Trophoblast cell (in vitro differentiated cells and primary cell): ENCODE results near the gene GEMIN8.

ENCODE experiments used
- DNase-seq, 2 donors: peaks; one replicate each; pipeline ENCODE4 v3.0.0-alpha.2; 2016
- H2AFZ ChIP-seq: 2 replicates; pipeline ENCODE4 v1.6.1; 2013; ENCODE audit warnings: low read length, moderate library complexity, mild to moderate bottlenecking; ENCODE audit not compliant: insufficient read depth, poor library complexity
- H2AK5ac ChIP-seq: 2 replicates; pipeline ENCODE4 v1.6.1; 2013; ENCODE audit warnings: mild to moderate bottlenecking, low read length
- H2BK120ac ChIP-seq: 2 replicates; pipeline ENCODE4 v1.6.1; 2013; ENCODE audit warnings: low read length, mild to moderate bottlenecking, moderate library complexity; ENCODE audit not compliant: insufficient read depth, poor library complexity
- H2BK12ac ChIP-seq: 2 replicates; pipeline ENCODE4 v1.6.1; 2013; ENCODE audit warnings: mild to moderate bottlenecking, low read length, moderate library complexity
- H2BK5ac ChIP-seq: 2 replicates; pipeline ENCODE4 v1.6.1; 2013; ENCODE audit warnings: low read length, low read depth, moderate library complexity, mild to moderate bottlenecking; ENCODE audit not compliant: poor library complexity
- H3K14ac ChIP-seq: 2 replicates; pipeline ENCODE4 v1.6.1; 2013; ENCODE audit warnings: mild to moderate bottlenecking, low read length
- H3K18ac ChIP-seq: 2 replicates; pipeline ENCODE4 v1.6.1; 2013; ENCODE audit warnings: mild to moderate bottlenecking, low read length
- H3K23ac ChIP-seq: 2 replicates; pipeline ENCODE4 v1.6.1; 2013; ENCODE audit warnings: low read length
- H3K27ac ChIP-seq: 2 replicates; pipeline ENCODE4 v1.5.1; 2013; ENCODE audit warnings: low read depth, mild to moderate bottlenecking, inconsistent platforms, low read length, moderate library complexity
- H3K27me3 ChIP-seq: 2 replicates; pipeline ENCODE4 v1.6.1; 2013; ENCODE audit warnings: inconsistent platforms, mild to moderate bottlenecking, low read length, moderate library complexity; ENCODE audit not compliant: insufficient read depth
- H3K36me3 ChIP-seq, 2 experiments: 1 replicate in 1 of 2; 2 replicates in 1 of 2; pipeline ENCODE4 v1.6.1; 2013; ENCODE audit warnings: low read length in 2 of 2, mild to moderate bottlenecking in 2 of 2, moderate library complexity in 1 of 2; ENCODE audit not compliant: insufficient read depth in 2 of 2, control insufficient read depth in 1 of 2
- H3K4ac ChIP-seq: 2 replicates; pipeline ENCODE4 v1.6.1; 2013; ENCODE audit warnings: low read depth, mild to moderate bottlenecking, low read length, moderate library complexity
- H3K4me1 ChIP-seq, 2 experiments: 1 replicate in 1 of 2; 2 replicates in 1 of 2; pipeline ENCODE4 v1.6.1; 2013; ENCODE audit warnings: low read length in 2 of 2, mild to moderate bottlenecking in 2 of 2, moderate library complexity in 1 of 2; ENCODE audit not compliant: insufficient read depth in 2 of 2, control insufficient read depth in 1 of 2
- H3K4me2 ChIP-seq: 2 replicates; pipeline ENCODE4 v1.6.1; 2013; ENCODE audit warnings: inconsistent platforms, mild to moderate bottlenecking, low read length, moderate library complexity
- H3K4me3 ChIP-seq: 2 replicates; pipeline ENCODE4 v1.5.1; 2013; ENCODE audit warnings: mild to moderate bottlenecking, low read depth, low read length, inconsistent platforms
- H3K79me1 ChIP-seq: one replicate; pipeline ENCODE4 v1.6.1; 2013; ENCODE audit warnings: low read length
- H3K79me2 ChIP-seq: 2 replicates; pipeline ENCODE4 v1.6.1; 2013; ENCODE audit warnings: low read length, mild to moderate bottlenecking; ENCODE audit not compliant: control insufficient read depth, insufficient read depth, poor library complexity
- H3K9ac ChIP-seq: 2 replicates; pipeline ENCODE4 v1.6.1; 2013; ENCODE audit warnings: mild to moderate bottlenecking, low read length
- H3K9me3 ChIP-seq: 2 replicates; pipeline ENCODE4 v1.6.1; 2013; ENCODE audit warnings: low read depth, mild to moderate bottlenecking, control low read depth, inconsistent platforms, low read length; ENCODE audit not compliant: insufficient read depth
- H4K12ac ChIP-seq: 2 replicates; pipeline ENCODE4 v1.6.1; 2013; ENCODE audit warnings: low read depth, mild to moderate bottlenecking, low read length, moderate library complexity
- H4K8ac ChIP-seq: 2 replicates; pipeline ENCODE4 v1.6.1; 2013; ENCODE audit warnings: low read depth, mild to moderate bottlenecking, low read length, moderate library complexity
- H4K91ac ChIP-seq: one replicate; pipeline ENCODE4 v1.6.1; 2013; ENCODE audit warnings: low read depth, mild to moderate bottlenecking, low read length, moderate library complexity
- WGBS: extraction: QIAGEN DNeasy Blood & Tissue Kit; methylation state at CpG from one replicate; pipeline ENCODE4 v1.1.7; 2013; ENCODE audit warnings: missing lambda C conversion rate; ENCODE audit not compliant: insufficient read length, insufficient coverage; ENCODE audit errors: extremely low coverage; 5-methylcytosine and 5-hydroxymethylcytosine counted together

Gene GEMIN8

DNA sequence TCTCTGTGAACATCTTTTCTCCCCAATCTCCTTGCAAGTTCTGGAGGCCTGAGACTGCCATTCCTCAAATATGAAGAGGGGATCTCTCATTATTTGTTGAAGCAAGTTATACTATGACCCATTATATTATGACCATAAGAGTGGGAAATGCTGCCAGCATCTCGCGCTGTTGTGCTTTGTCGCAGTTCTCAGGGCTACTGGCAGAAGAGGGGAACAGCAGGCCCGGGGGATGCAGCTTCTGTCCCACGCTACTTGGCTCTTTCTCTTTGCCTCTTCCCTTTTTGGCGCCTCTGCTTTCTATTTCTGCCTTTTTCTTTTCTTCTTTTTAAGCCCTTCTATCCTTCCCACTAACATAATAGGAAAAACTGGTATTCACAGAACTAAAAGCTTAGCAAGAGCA is 64.2 kb downstream of the GEMIN8 start:
- no peak overlapping the region for H3K4me2 ChIP-seq
- no CpG with 5 or more reads among the region's 6 CpGs for WGBS
- no peak overlapping the region for H3K14ac ChIP-seq
- H4K91ac ChIP-seq: no peak overlapping the region
- no peak overlapping the region for H3K4ac ChIP-seq
- H3K9ac ChIP-seq: no peak overlapping the region
- H3K27me3 ChIP-seq: no peaks in the 10 kb centered on the region
- no peak overlapping the region for H2BK120ac ChIP-seq
- H4K12ac ChIP-seq: no peak overlapping the region
- no peak overlapping the region for H3K4me3 ChIP-seq
- no peaks in the 10 kb centered on the region for H3K9me3 ChIP-seq
- H2BK5ac ChIP-seq: no peak overlapping the region
- H3K18ac ChIP-seq: no peak overlapping the region
- H3K36me3 ChIP-seq: no peaks in the 10 kb centered on the region
- no peaks in the 10 kb centered on the region for H3K79me2 ChIP-seq
- no peak for DNase-seq
- no peaks in the 10 kb centered on the region for H3K79me1 ChIP-seq
- H2AK5ac ChIP-seq: no peak overlapping the region
- H3K4me1 ChIP-seq: no peaks in the 10 kb centered on the region
- no peak overlapping the region for H2AFZ ChIP-seq
- H3K27ac ChIP-seq: no peak overlapping the region
- no peak overlapping the region for H4K8ac ChIP-seq
- no peak overlapping the region for H2BK12ac ChIP-seq
- no peak overlapping the region for H3K23ac ChIP-seq

DNA sequence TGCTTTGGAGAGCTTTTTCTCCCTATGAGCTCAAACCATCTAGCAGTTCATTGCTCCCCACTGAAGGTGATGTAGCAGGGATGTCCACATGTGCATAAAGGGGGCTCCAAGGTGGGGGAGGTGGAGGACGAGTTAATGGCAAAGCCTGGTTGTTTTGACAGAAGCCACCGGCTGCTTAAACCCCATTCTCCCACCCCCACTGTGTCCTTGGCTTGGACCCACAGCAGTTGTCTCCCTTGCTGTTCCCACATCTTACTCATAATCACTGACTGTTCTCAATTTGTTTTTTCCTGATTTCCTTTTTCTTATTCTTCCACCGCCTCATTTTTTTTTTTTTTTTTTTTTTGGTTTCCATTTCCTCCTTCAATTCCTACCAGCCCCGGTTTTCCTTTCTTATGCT is 72.7 kb downstream of the GEMIN8 start:
- no peaks in the 10 kb centered on the region for H3K9me3 ChIP-seq
- H3K27ac ChIP-seq: no peak overlapping the region
- no peaks in the 10 kb centered on the region for H3K79me1 ChIP-seq
- H3K4me2 ChIP-seq: no peak overlapping the region
- H4K8ac ChIP-seq: no peak overlapping the region
- DNase-seq: no peak
- no peaks in the 10 kb centered on the region for H3K27me3 ChIP-seq
- H3K36me3 ChIP-seq: no peaks in the 10 kb centered on the region
- H2AFZ ChIP-seq: no peak overlapping the region
- H3K4ac ChIP-seq: no peak overlapping the region
- no CpG with 5 or more reads among the region's 4 CpGs for WGBS
- no peak overlapping the region for H4K91ac ChIP-seq
- H3K4me3 ChIP-seq: no peak overlapping the region
- no peak overlapping the region for H3K23ac ChIP-seq
- H2BK120ac ChIP-seq: no peak overlapping the region
- H2BK12ac ChIP-seq: no peak overlapping the region
- no peaks in the 10 kb centered on the region for H3K4me1 ChIP-seq
- no peak overlapping the region for H3K9ac ChIP-seq
- no peak overlapping the region for H2BK5ac ChIP-seq
- H3K79me2 ChIP-seq: no peaks in the 10 kb centered on the region
- no peak overlapping the region for H3K18ac ChIP-seq
- H4K12ac ChIP-seq: no peak overlapping the region
- no peak overlapping the region for H2AK5ac ChIP-seq
- H3K14ac ChIP-seq: no peak overlapping the region
